WTC11 (cell line): Measurements from ENCODE around the gene PDE1C.

Source experiments
- ZNF671 ChIP-seq: fragments of 250-450 bp; sonication (Bioruptor Pico); IDR thresholded peaks from 2 replicates; pipeline ENCODE4 v1.8.0; 2021; ENCODE audit warnings: mild to moderate bottlenecking
- TF ChIP-seq, protein P1 (sequence below): fragments of 200-600 bp; IDR thresholded peaks from 2 replicates; pipeline ENCODE4 v1.8.0; 2022; ENCODE audit warnings: antibody characterized with exemption
- TF ChIP-seq, protein P2 (sequence below): sonication (generic); formaldehyde crosslinking; IDR thresholded peaks from 2 replicates; pipeline ENCODE4 v1.8.1; 2023; ENCODE audit warnings: mild to moderate bottlenecking, missing genetic modification reagents, moderate library complexity

DNA sequence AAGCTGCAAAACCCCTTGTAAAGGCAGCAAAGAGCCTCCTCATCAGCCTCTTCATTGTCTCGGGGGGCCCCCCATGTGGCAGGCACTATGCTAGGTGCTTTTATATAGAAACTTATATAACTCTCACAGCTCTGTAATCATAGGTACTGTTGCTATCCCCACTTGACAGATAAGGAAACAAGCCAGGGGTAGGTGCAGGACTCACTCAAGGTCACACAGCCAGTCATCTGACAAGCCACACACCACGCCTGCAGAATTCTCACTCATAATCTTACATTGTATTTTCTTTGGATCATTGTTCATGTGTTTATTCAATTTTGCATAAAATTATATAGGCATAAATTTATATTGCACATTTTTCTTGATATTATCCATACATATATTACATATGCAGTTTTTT lies 217.7 kb downstream of the PDE1C start:
- TF ChIP-seq, protein P1, sequence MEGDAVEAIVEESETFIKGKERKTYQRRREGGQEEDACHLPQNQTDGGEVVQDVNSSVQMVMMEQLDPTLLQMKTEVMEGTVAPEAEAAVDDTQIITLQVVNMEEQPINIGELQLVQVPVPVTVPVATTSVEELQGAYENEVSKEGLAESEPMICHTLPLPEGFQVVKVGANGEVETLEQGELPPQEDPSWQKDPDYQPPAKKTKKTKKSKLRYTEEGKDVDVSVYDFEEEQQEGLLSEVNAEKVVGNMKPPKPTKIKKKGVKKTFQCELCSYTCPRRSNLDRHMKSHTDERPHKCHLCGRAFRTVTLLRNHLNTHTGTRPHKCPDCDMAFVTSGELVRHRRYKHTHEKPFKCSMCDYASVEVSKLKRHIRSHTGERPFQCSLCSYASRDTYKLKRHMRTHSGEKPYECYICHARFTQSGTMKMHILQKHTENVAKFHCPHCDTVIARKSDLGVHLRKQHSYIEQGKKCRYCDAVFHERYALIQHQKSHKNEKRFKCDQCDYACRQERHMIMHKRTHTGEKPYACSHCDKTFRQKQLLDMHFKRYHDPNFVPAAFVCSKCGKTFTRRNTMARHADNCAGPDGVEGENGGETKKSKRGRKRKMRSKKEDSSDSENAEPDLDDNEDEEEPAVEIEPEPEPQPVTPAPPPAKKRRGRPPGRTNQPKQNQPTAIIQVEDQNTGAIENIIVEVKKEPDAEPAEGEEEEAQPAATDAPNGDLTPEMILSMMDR = no peak
- TF ChIP-seq, protein P2, sequence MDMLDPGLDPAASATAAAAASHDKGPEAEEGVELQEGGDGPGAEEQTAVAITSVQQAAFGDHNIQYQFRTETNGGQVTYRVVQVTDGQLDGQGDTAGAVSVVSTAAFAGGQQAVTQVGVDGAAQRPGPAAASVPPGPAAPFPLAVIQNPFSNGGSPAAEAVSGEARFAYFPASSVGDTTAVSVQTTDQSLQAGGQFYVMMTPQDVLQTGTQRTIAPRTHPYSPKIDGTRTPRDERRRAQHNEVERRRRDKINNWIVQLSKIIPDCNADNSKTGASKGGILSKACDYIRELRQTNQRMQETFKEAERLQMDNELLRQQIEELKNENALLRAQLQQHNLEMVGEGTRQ (CRISPR knock-in tag) = no peak
- no peak for TF ChIP-seq ZNF671 (CRISPR knock-in tag)
